GM18870 (cell line): Measurements from ENCODE around the gene ITGA8.
"Not testable (repeated sequence)": the region's sequence is repeated elsewhere in the genome, so short reads cannot be mapped to it uniquely, and the experiment has no call there.

ENCODE experiments used
- ATAC-seq: cut with Tn5 transposase; IDR thresholded peaks from one replicate; pipeline ENCODE4 v1.9.1; 2021; ENCODE audit warnings: moderate library complexity; ENCODE audit not compliant: unreplicated experiment

Gene ITGA8

DNA sequence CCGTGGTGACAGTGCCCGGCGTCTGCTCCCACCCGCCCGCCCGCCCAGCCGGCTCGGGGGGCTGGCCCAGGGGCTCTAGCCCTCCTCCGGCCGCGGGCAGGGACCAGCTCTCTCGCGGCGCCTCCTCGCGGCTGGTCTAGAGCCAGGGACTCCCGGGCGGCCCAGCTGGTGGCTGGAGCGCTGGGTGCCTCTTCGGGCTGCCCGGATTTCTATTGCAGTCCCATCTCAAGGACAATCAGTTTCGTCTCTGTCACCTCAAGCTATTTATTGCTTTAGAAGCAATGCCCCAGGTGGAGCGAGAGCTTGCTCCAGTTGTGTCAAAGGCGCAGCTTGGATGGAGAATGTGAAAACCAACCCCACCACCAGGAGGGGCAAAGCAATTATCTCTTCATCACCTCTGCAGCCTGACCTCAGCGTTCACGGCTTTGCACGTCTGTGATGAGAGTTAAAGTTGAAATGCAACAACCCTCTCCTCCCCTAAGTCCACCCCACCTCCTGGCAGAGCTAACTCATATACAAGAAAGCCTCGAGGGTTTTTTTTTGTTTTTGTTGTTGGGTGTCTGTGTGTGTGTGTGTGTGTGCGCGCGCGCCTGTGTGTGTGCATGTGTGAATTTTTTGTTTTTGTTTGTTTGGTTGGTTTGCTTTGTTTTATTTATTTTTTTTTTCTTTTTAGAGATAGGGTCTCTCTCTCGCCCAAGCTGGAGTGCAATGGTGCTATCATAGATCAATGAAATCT lies at the start of gene ITGA8:
ITGA8 (minus strand) TSS at position 24 of the 736 bp plus-strand sequence. CDS start 151 bp downstream, outside the sequence.
- ATAC-seq: no peak

DNA sequence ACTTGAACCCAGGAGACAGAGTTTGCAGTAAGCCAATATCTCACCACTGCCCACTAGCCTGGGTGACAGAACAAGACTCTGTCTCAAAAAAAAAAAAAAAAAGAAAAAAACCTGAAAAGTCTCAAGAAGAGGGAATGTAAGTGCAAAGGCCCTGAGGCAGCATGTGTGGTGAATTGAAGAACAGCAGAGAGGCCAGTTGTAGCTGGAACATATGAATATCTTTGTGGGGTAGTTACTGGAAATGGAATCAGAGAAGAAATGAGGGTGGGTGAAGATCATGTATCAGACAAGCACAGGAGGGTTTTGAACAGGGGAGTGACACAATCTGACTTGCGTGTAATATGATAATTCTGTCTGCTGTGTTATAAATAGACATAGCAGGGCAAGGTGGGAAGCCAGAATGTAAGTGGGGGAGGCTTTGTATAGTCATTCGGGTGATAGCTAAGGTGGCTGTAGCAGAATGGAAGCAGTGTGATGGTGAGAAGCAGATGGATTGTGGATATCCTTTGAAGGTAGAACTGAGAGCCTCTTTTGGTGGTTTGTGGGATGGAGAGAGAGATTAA lies 45.3 kb upstream of the ITGA8 start:
- ATAC-seq: no peak

DNA sequence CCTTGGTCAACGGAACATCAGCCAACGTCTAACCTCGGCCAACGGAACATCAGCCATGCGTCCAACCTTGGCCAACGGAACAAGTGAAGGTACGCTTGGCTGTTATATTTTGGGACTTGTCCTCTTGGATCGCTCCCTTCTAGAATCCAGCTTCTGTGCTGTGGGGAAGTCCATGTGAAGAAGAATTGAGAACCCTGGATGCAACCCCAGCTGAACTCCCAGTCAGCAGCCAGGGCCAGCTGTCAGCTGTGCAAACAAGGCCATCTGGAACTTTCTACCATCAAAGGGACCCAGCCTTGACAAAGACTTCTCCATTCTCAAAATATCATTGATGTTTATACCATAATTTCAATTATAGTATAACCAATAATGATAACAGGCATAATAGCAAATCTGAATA lies 43.3 kb upstream of the ITGA8 start:
- ATAC-seq: no peak

DNA sequence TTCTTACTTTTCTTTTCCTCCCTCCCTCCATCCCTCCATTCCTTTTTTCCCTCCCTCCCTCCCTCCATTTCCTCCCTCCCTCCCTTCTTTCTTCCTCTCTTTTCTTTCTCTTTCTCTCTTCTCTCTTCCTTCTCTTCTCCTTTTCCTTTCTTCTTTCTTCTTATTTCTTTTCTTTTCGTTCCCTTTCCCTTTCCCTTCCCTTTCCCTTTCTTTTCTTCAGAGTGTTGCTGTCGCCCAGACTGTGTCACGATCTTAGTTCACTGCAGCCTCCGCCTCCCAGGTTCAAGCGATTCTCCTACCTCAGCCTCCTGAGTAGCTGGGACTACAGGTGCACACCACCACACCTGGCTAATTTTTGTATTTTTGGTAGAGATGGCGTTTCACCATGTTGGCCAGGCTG lies 42.5 kb upstream of the ITGA8 start:
- ATAC-seq: not testable (repeated sequence)

DNA sequence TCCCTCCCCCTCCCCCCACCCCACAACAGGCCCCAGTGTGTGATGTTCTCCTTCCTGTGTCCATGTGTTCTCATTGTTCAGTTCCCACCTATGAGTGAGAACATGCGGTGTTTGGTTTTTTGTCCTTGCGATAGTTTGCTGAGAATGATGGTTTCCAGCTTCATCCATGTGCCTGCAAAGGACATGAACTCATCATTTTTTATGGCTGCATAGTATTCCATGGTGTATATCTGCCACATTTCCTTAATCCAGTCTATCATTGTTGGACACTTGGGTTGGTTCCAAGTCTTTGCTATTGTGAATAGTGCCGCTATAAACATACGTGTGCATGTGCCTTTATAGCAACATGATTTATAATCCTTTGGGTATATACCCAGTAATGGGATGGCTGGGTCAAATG lies 41.5 kb upstream of the ITGA8 start:
- not testable (repeated sequence) for ATAC-seq

DNA sequence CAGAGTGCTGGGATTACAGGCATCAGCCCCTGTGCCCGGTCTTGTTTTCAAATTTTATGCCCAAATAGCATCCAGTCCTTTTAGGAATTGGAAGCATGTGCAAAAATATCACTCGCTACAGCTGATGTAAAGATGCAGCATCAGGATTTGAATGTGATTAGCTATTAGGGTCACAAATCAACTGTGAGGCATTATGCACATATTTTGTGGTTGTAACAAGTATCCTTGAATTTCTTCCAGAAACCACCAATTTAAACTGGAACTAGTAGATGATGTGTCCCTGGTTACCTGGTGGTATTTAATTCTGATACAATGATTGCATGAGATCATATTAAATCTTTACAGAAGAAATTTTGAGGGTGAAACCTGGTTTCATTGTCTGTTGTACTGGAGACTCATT lies 41.0 kb upstream of the ITGA8 start:
- no peak for ATAC-seq

DNA sequence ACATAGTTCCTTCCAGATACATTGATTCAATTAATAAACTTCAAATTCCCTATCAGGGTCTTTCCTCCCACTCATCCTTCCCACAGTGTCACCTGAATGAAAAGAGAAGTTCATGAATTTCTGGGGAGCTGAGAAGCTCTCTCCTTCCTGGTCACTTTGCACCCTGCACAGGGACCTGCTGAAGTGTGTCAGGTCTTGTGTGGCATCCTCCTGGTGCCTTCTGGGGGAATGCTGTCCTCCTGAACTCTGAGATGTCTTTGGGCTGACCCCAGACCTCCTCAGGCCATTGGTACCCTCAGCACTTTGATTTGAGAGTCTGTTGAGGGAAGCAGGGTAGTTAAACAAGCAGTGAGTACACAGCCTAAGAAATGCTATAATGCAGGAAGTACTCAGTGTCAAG lies 39.5 kb upstream of the ITGA8 start:
- no peak for ATAC-seq

DNA sequence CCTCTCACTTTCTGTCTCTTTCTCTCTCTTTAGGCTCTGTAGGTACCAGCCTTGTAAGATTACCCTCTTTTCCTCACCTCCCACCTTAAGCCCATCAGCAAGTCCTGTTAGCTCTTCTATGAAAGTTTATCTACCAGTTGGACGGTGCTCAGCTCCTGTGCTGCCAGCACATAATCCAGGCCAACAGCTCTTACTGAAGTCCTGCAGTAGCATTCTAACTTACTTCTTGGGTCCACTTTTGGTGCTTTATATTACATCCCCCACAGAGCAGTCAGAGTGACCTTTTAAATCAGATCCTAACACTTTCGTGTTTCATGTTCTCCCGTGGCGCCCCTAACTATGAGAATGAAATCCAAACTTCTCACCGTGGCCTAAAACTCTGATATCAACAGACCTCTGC lies 38.9 kb upstream of the ITGA8 start:
- ATAC-seq: no peak

DNA sequence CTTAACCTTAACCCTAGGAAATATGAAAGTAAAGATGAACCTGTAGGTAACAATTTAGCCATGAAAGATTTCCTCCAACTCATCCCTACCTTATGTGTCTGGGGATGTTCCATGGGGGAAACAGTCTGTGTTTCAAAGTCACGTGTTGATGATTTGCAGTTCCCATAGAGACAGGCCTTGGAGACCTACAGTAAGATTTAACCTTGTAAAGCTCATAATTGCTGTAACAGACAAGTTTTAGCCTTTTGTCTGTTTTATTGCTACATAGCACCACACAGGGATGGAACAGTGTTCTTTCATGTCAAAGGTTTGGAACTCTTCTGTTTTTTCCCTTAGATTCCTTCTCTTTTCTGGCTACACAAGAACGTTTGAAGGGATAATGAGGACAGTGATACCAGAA lies 35.2 kb upstream of the ITGA8 start:
- no peak for ATAC-seq

DNA sequence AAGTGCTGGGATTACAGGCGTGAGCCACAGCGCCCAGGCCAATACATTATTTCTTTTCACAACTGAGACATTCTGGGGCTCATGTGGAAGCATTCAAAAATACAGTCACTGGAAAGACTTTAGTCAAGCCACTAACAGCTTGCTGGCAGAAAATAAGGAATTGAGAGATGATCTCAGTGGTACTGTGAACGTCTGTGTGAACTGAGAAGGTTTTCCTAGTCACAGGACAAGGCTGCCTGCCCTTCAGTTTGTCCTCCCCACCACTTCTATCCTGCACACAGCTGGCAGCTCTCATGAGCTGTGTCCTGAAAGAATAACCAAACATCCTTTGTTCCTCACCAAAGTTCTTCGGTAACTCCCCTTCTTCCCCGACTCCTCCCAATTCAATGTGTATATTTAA lies 31.3 kb upstream of the ITGA8 start:
- no peak for ATAC-seq

DNA sequence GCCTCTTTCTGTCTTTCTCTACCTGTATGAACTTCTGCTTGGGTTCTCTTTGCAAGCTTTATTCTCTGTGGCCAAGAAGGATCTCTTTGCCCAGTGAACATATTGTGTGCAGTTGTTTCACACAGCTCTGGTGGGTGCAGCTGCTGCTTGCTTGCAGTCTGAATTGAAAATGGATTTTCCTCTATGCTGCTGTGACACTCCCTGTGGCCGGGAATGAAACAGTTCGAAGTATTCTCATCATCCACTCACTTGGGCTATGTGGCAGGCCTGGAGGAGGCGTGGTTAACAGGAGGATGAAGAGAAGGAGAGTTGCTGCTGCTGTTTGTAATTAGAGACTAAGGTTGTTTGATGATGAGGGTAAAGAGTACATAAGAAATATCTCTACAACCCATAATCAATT lies 28.4 kb upstream of the ITGA8 start:
- ATAC-seq: no peak

DNA sequence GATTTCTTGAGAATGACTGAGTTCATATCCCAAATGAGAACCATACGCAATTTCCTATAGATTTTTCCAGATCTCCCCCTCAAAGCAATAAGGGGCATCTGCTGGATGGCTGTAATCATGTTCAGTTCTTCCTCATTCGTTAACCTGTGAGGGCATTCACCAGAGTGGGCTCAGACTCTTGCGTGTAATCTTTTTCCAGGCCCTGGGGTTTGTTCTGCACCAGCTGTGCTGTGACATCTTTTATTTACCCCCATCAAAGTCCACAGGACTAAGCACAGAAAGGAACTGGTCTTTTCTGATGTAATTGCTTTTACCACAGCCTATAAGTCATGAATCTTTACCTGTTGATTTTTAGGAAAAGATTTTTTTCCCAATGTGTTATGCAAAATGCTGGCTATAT lies 27.9 kb upstream of the ITGA8 start:
- no peak for ATAC-seq

DNA sequence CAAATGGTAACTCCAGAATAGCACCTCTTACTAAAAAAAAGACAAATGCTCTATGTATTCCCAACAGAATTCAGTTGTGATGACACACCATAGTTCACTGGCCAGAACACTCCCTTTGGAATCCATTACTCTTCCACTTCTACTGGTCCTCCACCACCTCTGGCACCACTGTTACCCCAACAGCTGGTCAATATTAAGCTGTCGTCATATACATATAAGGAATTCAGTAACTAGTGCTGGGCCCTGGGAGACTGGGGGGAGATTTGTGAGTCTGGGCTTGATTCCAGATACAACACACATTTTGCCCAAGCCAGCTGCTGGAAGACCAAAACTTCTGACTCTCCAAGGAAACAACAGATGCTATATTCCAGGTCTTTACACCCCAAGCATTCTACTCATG lies 26.0 kb upstream of the ITGA8 start:
- ATAC-seq: no peak

DNA sequence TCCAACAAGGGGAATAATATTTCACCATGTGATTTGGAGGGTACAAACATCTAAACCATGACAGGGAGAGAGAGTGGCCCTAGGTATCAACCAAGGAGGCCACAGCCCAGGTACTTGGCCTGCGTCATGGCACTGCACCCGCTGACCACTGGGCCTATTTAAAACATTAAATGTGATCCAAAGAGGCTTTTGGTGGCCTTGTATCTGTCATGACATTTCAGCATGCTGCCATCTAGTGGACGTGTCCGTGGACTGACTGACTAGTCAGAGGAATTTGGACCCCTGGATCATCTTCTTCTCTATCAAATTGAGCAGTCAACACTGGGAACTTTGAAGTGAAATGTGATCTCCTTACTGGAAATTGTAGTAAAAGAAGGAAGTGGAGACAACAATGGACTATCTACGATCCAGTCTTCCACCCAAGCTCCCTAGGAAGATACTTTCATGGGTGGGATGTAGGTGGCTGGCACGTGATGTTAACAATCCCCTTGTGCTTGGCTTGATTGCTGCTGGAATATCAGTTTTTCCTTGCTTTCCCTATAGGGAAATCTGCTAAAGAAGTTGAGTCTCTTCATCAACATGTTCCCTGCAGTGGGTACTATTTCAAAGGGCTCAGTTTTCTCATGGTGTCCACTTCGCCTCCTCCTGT lies 24.6 kb upstream of the ITGA8 start:
- ATAC-seq: no peak

DNA sequence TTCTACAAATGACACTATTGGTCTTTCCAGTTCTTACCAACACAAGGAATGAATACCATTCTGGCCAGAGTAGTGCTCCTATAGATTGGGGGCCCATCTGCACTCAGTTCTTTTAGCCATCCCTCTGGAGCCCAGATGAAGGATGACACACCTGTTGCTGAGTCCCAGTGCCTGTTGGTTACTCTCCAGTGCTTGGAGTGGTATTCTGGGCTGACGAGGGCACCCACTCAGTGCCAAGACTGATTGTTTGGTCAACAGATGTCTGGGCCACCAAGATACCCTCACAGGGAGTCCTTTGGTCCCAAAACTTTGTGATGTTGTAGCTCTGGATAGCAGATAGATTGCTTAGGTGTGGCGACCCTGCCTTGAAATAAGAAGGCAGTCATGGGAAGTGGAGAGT lies 23.7 kb upstream of the ITGA8 start:
- no peak for ATAC-seq

DNA sequence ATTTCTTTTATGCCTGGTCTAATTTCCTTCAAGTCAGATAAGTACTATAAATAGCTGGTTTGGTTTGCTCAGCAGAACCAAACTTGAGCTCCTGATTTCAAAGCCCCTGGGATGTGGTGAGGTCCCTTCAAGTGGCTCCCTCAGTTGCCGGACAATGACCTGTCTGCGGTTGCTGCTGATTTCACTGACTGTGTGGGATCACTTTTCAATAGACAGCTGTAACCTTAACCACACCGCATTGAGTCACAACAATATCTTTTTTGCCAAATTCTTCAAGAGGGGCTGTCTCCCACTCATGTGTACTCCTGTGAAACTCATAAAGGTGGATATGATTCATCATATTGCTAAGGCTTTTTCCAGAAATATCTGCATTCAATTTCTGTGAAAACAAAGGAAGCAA lies 23.1 kb upstream of the ITGA8 start:
- ATAC-seq: no peak

DNA sequence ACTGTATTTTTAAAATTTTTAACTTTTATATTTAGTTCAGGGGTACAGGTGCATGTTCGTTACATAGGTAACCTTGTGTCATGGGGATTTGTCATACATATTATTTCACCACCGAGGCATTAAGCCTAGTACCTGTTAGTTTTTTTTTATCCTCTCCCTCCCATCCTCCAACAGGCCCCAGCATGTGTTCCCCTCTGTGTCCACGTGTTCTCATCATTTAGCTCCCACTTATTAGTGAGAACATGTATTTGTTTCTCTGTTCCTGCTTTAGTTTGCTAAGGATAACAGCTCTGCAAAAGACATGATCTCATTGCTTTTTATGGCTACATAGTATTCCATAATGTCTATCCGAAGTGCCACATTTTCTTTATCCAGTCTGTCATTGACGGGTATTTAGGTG lies 22.4 kb upstream of the ITGA8 start:
- no peak for ATAC-seq

DNA sequence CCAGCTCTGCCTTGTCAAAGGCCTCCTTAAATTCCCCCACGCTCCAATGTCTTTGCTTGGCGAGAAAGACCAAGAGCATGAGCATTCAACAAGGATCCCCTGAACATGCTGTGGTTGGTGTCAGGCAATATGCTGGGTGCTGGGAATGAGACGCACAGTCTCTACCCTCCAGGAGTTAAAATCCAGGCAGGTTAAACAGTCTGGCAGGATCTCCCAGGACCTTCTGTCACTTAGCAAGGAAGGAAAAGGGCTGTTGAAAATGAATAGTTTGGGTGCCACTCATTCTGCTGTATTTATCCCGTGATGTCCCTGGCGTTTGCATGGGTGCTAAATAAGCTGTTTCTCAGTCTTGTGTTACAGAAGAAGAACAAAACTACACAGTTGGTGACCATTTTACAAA lies 21.9 kb upstream of the ITGA8 start:
- no peak for ATAC-seq

DNA sequence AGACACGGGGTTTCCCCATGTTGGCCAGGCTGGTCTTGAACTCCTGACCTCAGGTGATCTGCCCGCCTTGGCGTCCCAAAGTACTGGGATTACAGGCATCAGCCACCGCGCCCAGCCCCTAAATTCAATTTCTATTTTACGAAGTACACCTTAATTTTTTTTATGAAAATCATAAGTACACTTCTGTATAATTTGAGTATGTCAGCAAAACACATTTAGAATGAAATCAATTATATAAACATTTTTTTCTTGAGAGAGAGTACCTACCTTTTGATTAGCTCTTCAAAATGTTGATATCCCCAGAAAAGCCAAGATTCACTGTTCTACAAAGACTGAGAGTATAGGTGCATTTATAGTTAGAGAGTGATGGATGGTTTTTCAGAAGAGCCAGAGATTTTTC lies 20.5 kb upstream of the ITGA8 start:
- no peak for ATAC-seq

DNA sequence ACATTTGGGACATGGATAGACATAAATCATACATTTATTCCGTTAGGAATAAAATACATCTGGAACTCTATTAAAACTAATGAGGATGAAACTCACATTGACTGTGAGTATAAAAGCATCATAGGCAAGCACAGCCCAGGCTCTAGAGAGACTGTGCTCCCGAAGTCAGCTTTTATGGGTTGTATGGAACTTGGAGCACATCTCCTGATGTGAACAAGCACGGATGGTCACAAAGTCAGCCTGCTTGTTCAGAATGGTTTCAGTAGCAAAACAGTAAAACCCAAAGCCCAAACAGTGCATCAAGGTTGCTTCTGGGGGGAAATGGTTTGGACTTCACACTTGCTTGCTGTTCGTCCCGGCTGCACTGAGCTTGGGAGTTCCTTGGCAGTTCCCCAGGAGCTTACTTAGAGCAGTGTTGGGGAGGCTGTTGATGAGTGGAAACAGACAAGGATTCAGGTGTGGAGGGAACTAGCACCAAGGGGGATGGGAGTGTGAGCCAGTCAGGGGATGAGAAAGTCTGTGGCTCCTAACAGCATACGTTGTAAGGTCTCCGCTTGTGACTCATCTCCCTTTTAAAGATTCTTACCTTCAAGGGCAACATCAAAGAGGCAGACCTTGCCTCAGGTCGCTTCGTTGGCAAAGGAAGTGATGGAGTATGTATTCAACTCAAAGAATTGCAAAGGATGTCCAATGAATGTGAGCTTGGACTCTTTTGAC lies 19.7 kb upstream of the ITGA8 start:
- no peak for ATAC-seq

DNA sequence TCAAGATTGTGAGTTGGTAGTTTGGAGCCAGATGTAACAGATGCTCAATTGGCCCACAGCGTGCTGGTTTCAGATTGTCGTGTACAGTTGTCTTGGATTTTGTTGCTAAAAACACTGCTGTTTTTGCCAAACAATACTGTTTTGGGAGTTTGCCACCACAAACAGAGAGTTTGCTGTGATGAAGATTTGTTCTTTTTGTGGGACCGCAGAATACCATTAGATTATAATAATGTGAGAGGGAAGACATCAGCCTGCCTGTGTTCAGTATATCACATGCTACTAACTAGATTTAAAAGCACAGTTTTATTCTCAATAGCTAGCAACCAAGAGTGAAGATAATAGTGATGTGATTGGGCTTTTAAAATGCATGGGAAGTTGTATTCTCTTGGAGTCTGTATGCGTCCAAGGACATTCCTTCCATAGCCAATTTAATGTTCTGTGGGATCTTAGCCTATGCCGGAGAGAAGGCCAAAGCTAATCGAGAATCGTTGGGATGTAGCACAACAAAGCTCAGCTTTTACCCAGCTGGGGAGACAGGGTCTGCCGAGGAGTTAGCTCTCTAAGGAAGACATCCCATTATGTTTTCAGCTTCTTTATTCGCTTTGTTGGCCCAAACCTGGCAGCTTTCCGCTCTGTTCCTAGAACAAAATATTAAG lies 18.7 kb upstream of the ITGA8 start:
- ATAC-seq: no peak
